Mesendoderm (in vitro differentiated cells): ENCODE measurements around the gene ASPSCR1.

Source experiments
- DNase-seq: peaks from one replicate; pipeline ENCODE4 v3.0.0; 2013
- H2AK5ac ChIP-seq: 2 replicates; pipeline ENCODE4 v1.6.1; 2013; ENCODE audit warnings: low read length, inconsistent platforms
- H2BK120ac ChIP-seq: 2 replicates; pipeline ENCODE4 v1.6.1; 2013; ENCODE audit warnings: low read depth, mild to moderate bottlenecking, low read length, moderate library complexity, mixed read lengths
- H2BK15ac ChIP-seq: replicated peaks from 2 replicates; pipeline ENCODE4 v1.6.1; 2013; ENCODE audit warnings: low read depth, mild to moderate bottlenecking, moderate library complexity
- H2BK5ac ChIP-seq: 2 replicates; pipeline ENCODE4 v1.6.1; 2013; ENCODE audit warnings: low read length, inconsistent platforms
- H3K18ac ChIP-seq: 2 replicates; pipeline ENCODE4 v1.6.1; 2013; ENCODE audit warnings: mild to moderate bottlenecking, low read length, mixed read lengths
- H3K23ac ChIP-seq: one replicate; pipeline ENCODE4 v1.6.1; 2013; ENCODE audit warnings: low read length
- H3K27ac ChIP-seq: 2 replicates; pipeline ENCODE4 v1.5.1; 2013; ENCODE audit warnings: low read depth, mild to moderate bottlenecking, inconsistent platforms, low read length, moderate library complexity
- H3K27me3 ChIP-seq: 2 replicates; pipeline ENCODE4 v1.6.1; 2013; ENCODE audit warnings: low read length, control low read depth, mild to moderate bottlenecking, inconsistent platforms; ENCODE audit not compliant: insufficient read depth, poor library complexity
- H3K36me3 ChIP-seq: 2 replicates; pipeline ENCODE4 v1.6.1; 2013; ENCODE audit warnings: low read length, inconsistent platforms; ENCODE audit not compliant: control insufficient read depth, insufficient read depth
- H3K4ac ChIP-seq: one replicate; pipeline ENCODE4 v1.6.1; 2013; ENCODE audit warnings: low read depth, mild to moderate bottlenecking, low read length, moderate library complexity
- H3K4me1 ChIP-seq: 2 replicates; pipeline ENCODE4 v1.6.1; 2013; ENCODE audit warnings: low read depth, low read length, inconsistent platforms; ENCODE audit not compliant: control insufficient read depth
- H3K4me2 ChIP-seq: 2 replicates; pipeline ENCODE4 v1.6.1; 2013; ENCODE audit warnings: low read length
- H3K4me3 ChIP-seq: 2 replicates; pipeline ENCODE4 v1.5.1; 2013; ENCODE audit warnings: mild to moderate bottlenecking, low read length
- H3K56ac ChIP-seq: one replicate; pipeline ENCODE4 v1.6.1; 2013; ENCODE audit warnings: low read length
- H3K79me1 ChIP-seq: 2 replicates; pipeline ENCODE4 v1.6.1; 2013; ENCODE audit warnings: low read length, inconsistent platforms
- H3K79me2 ChIP-seq: 2 replicates; pipeline ENCODE4 v1.6.1; 2013; ENCODE audit warnings: mild to moderate bottlenecking, low read length; ENCODE audit not compliant: control insufficient read depth, insufficient read depth
- H3K9ac ChIP-seq: 2 replicates; pipeline ENCODE4 v1.6.1; 2013; ENCODE audit warnings: low read length, inconsistent platforms
- H4K5ac ChIP-seq: one replicate; pipeline ENCODE4 v1.6.1; 2013; ENCODE audit warnings: low read length
- H4K8ac ChIP-seq: one replicate; pipeline ENCODE4 v1.6.1; 2013; ENCODE audit warnings: low read depth, mild to moderate bottlenecking, control low read depth, low read length, moderate library complexity
- WGBS: extraction: QIAGEN DNeasy Blood & Tissue Kit; methylation state at CpG from one replicate; pipeline ENCODE4 v1.1.7; 2013; ENCODE audit warnings: low lambda C conversion rate, missing lambda C conversion rate; ENCODE audit not compliant: insufficient coverage; ENCODE audit errors: extremely low coverage; 5-methylcytosine and 5-hydroxymethylcytosine counted together

ASPSCR1 gene

DNA sequence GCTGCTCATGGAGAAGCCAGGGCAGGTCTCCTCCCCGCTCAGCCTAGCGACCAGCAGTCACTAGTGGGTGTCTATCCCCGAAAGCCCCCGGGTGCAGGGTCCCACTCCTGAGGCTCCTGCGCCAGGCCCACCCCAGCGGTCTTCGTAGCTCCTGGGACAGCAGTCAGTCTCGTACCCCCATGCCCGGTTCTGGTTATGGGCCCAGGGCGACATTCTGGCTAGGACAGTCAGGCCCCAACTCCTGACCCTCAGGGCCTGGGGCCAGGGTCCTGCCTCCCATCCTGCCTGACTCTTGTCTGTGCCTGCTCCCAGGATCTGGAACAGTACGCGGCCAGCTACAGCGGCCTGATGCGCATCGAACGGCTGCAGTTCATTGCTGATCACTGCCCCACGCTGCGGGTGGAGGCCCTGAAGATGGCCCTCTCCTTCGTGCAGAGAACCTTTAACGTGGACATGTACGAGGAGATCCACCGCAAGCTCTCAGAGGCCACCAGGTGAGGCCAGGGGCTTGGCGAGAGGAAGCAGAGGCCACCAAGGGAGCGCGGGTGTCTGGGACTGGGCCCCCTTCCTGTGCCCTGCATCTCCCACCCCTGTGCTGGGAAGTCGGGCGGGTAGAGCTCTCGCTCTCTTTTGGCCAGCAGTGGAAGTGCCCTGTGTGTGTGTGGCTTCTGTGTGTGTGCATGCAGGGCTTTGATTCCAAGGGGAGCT is 76.3 kb downstream of the ASPSCR1 start:
- H3K27me3 ChIP-seq: no peaks in the 10 kb centered on the region
- H2BK120ac ChIP-seq: no peak overlapping the region
- no peak overlapping the region for H3K4ac ChIP-seq
- H3K18ac ChIP-seq: no peak overlapping the region
- no peak overlapping the region for H2AK5ac ChIP-seq
- H2BK15ac ChIP-seq: no peak overlapping the region
- H3K56ac ChIP-seq: no peak overlapping the region
- no peak overlapping the region for H3K4me3 ChIP-seq
- no peak overlapping the region for H4K5ac ChIP-seq
- H3K79me1 ChIP-seq: peaks cover 3% of the 10 kb centered on the region
- H4K8ac ChIP-seq: no peak overlapping the region
- no peak overlapping the region for H2BK5ac ChIP-seq
- H3K4me1 ChIP-seq: no peaks in the 10 kb centered on the region
- no peak overlapping the region for H3K27ac ChIP-seq
- no peak for DNase-seq
- H3K79me2 ChIP-seq: peaks cover 7% of the 10 kb centered on the region
- no peak overlapping the region for H3K4me2 ChIP-seq
- H3K23ac ChIP-seq: no peak overlapping the region
- peaks cover 6% of the 10 kb centered on the region for H3K36me3 ChIP-seq
- no CpG with 5 or more reads among the region's 28 CpGs for WGBS
- H3K9ac ChIP-seq: no peak overlapping the region

GRCh38 chr17:82054351-82055022 is 77.1 kb downstream of the ASPSCR1 start:
- H3K36me3 ChIP-seq: peaks cover 6% of the 10 kb centered on the region
- no peak overlapping the region for H3K27ac ChIP-seq
- no peaks in the 10 kb centered on the region for H3K27me3 ChIP-seq
- no peak overlapping the region for H3K4ac ChIP-seq
- no CpG with 5 or more reads among the region's 38 CpGs for WGBS
- no peak overlapping the region for H4K8ac ChIP-seq
- no peak overlapping the region for H3K4me2 ChIP-seq
- peaks cover 3% of the 10 kb centered on the region for H3K79me1 ChIP-seq
- H3K23ac ChIP-seq: no peak overlapping the region
- no peak overlapping the region for H4K5ac ChIP-seq
- H3K18ac ChIP-seq: no peak overlapping the region
- DNase-seq: no peak
- no peak overlapping the region for H2BK5ac ChIP-seq
- H3K56ac ChIP-seq: no peak overlapping the region
- H2AK5ac ChIP-seq: no peak overlapping the region
- no peak overlapping the region for H3K9ac ChIP-seq
- no peak overlapping the region for H2BK15ac ChIP-seq
- no peak overlapping the region for H3K4me3 ChIP-seq
- H2BK120ac ChIP-seq: no peak overlapping the region
- peaks cover 7% of the 10 kb centered on the region for H3K79me2 ChIP-seq
- H3K4me1 ChIP-seq: no peaks in the 10 kb centered on the region

- H3K27ac ChIP-seq: no peak overlapping the region
- peaks cover 6% of the 10 kb centered on the region for H3K36me3 ChIP-seq
- DNase-seq: no peak
- WGBS: no CpG with 5 or more reads among the region's 26 CpGs
- H3K18ac ChIP-seq: no peak overlapping the region
- H3K79me2 ChIP-seq: peaks cover 7% of the 10 kb centered on the region
- no peak overlapping the region for H3K4me3 ChIP-seq
- H2AK5ac ChIP-seq: no peak overlapping the region
- no peak overlapping the region for H4K8ac ChIP-seq
- no peak overlapping the region for H3K4ac ChIP-seq
- H3K79me1 ChIP-seq: peaks cover 3% of the 10 kb centered on the region
- H3K27me3 ChIP-seq: no peaks in the 10 kb centered on the region
- H2BK5ac ChIP-seq: no peak overlapping the region
- no peak overlapping the region for H3K4me2 ChIP-seq
- no peak overlapping the region for H4K5ac ChIP-seq
- H3K23ac ChIP-seq: no peak overlapping the region
- no peak overlapping the region for H3K9ac ChIP-seq
- no peak overlapping the region for H3K56ac ChIP-seq
- no peak overlapping the region for H2BK15ac ChIP-seq
- no peak overlapping the region for H2BK120ac ChIP-seq
- no peaks in the 10 kb centered on the region for H3K4me1 ChIP-seq
These were observed 77.9 kb downstream of the ASPSCR1 start for GRCh38 chr17:82055023-82055964.

DNA sequence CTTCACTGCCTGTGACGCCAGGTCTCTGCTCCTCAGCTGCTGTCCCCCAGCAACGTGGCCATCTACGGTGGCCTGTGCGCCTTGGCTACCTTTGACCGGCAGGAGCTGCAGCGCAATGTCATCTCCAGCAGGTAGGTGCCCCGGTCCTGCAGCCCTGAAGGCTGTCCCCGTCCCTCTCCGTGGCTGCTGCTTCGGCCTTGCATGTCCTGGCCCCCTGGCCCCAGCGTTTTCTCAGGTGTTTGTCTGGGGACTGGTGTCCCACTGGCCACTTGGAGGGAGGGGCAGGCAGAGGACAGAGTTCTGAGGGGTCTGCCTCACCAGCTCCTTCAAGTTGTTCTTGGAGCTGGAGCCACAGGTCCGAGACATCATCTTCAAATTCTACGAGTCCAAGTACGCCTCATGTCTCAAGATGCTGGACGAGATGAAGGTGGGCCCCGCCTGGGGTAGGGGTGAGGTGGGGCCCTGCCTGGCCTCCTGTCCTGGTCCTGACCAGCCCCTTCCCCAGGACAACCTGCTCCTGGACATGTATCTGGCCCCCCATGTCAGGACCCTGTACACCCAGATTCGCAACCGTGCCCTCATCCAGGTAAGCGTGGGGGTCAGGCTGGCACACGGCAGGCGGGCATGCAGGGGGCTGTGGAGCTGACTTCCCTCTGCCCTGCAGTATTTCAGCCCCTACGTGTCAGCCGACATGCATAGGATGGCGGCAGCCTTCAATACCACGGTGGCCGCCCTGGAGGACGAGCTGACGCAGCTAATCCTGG is 78.7 kb downstream of the ASPSCR1 start:
- Histone ChIP-seq H3K79me1 (peaks cover 3% of the 10 kb centered on the region), H4K5ac (no peak overlapping the region), H2BK5ac (no peak overlapping the region), H4K8ac (no peak overlapping the region), H3K56ac (no peak overlapping the region), H3K4me3 (no peak overlapping the region), H2AK5ac (no peak overlapping the region), H3K27me3 (no peaks in the 10 kb centered on the region), H3K4me1 (no peaks in the 10 kb centered on the region), H2BK120ac (no peak overlapping the region), H3K4me2 (no peak overlapping the region), H3K27ac (no peak overlapping the region), H3K23ac (no peak overlapping the region), H3K9ac (no peak overlapping the region), H3K4ac (no peak overlapping the region), H3K36me3 (peaks cover 8% of the 10 kb centered on the region), H3K18ac (no peak overlapping the region), H2BK15ac (no peak overlapping the region), H3K79me2 (peaks cover 7% of the 10 kb centered on the region)
- WGBS: no CpG with 5 or more reads among the region's 28 CpGs
- DNase-seq: no peak

DNA sequence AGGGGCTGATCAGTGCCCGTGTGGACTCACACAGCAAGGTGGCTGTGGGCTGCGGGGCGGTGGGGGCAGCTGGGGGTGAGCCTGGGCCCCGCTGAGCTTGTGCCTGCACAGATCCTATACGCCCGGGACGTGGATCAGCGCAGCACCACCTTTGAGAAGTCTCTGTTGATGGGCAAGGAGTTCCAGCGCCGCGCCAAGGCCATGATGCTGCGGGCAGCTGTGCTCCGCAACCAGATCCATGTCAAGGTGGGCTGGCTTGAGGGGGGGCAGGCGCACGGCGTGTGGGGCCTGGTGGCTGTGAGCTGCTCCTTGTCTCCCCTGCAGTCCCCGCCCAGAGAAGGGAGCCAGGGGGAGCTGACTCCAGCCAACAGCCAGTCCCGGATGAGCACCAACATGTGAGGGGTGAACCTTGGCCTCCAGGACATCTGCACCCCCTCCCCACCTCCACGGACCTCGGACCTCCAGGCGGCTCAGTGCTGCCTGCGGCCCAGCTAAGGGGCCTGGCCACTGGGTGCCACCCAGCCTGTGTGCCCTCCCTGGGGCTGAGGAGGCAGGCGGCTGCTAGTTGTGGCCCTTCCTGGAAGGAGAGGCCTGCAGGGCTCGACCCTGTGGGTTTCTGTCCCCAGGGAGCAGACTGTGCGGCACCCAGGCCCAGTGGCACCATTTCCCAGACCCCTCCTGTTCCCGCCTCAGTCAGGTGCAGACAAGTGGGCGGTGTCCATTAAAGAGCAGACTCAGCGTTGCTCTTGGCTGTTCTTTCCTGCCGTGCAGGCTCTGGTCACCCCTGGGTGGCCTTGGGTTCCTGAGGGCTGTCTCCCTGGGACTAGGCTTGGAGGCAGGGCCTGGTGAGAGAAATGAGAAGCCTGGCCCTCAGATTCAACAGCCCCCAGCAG is 79.5 kb downstream of the ASPSCR1 start:
- H4K8ac ChIP-seq: no peak overlapping the region
- no peak overlapping the region for H2BK5ac ChIP-seq

More for the DNA sequence above, 79.5 kb downstream of the ASPSCR1 start:
- no peak overlapping the region for H3K4me2 ChIP-seq
- DNase-seq: no peak
- no CpG with 5 or more reads among the region's 29 CpGs for WGBS
- no peak overlapping the region for H3K9ac ChIP-seq
- H3K27me3 ChIP-seq: no peaks in the 10 kb centered on the region
- H3K18ac ChIP-seq: no peak overlapping the region
- no peak overlapping the region for H3K56ac ChIP-seq
- no peak overlapping the region for H3K27ac ChIP-seq
- H3K79me2 ChIP-seq: peaks cover 7% of the 10 kb centered on the region
- H4K5ac ChIP-seq: no peak overlapping the region
- no peak overlapping the region for H3K4me3 ChIP-seq
- no peak overlapping the region for H2AK5ac ChIP-seq
- H2BK120ac ChIP-seq: no peak overlapping the region
- no peak overlapping the region for H3K4ac ChIP-seq
- peaks cover 8% of the 10 kb centered on the region for H3K36me3 ChIP-seq
- H3K79me1 ChIP-seq: peaks cover 3% of the 10 kb centered on the region
- no peak overlapping the region for H3K23ac ChIP-seq
- H3K4me1 ChIP-seq: no peaks in the 10 kb centered on the region
- H2BK15ac ChIP-seq: no peak overlapping the region
